COR-L47 (cell line): ENCODE measurements around the gene ARL6IP6.
A peak's percentile ranks its signal among the peaks of the same experiment; 100 is the strongest.
"Not testable (repeated sequence)": the region's sequence is repeated elsewhere in the genome, so short reads cannot be mapped to it uniquely, and the experiment has no call there.

Experiments
- DNase-seq: peaks from one replicate; lab custom pipeline; 2025; lab: John Stamatoyannopoulos, UW

The ARL6IP6 gene

DNA sequence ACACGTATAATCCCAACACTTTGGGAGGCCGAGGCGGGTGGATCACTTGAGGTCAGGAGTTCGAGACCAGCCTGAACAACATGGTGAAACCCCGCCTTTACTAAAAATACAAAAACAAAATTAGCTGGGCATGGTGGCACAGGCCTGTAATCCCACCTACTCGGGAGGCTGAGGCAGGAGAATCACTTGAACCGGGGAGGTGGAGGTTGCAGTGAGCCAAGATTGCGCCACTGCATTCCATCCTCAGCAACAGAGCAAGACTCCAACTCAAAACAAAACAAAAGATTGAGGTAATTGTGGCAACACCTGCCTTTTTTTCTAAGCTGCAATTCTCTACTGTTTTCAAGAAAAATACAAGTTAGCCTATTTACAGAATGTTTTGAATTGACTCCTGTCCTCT, 4.2 kb downstream of the ARL6IP6 start:
- DNase-seq: not testable (repeated sequence)

- no peak for DNase-seq
Measured at GRCh38 chr2:152723918-152724317, 5.5 kb downstream of the ARL6IP6 start.

- DNase-seq: no peak
Measured at GRCh38 chr2:152729844-152730243, 11.4 kb downstream of the ARL6IP6 start.

DNA sequence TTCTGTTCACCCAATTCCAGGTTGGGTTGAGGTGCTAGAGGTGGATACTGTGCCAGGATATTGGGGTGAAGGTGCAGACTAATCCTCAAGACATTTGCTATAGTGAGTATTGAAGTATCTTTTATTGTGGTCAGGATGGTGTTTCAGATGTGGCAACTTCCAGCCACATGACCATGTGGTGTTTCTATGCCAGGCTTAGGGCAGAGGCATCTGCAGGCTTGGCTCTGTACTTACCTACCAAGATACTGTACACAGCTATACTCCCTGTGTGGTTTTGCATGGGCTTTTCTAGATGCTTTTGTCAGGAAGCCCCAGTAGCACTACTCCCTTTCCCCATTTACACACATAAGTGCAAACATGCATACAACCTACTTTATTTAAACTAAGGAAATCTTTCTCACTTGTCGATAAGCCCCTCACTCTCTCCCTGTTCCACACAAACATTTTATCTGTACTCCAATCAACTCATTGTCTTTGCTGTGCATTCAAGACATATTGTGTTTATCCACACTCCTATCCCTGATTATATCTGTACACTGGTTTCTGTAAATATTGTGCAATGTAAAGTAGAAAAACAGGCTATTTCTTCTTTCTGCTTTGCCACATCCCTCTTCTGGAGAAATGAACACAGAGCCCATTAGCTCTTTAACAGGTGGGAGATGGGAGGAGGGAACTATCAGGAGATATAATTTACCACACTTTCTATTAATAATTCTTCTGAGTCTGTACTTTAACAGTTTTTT, 12.3 kb downstream of the ARL6IP6 start:
- no peak for DNase-seq

GRCh38 chr2:152737509-152737908, 19.1 kb downstream of the ARL6IP6 start:
- DNase-seq: not testable (repeated sequence)

DNA sequence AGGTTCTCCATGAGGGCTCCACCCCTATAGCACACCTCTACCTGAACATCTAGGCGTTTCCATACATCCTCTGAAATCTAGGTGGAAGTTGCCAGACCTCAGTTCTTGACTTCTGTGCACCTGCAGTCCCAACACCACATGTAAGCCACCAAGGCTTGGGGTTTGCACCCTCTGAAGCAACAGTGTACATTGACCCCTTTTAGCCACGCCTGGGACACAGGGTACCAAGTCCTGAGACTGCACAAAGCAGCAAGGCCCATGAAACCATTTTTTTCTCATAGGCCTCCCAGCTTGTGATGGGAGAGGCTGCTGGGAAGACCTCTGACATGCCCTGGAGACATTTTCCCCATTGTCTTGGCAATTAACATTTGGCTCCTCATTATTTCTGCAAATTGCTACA, 20.0 kb downstream of the ARL6IP6 start:
- no peak for DNase-seq

DNA sequence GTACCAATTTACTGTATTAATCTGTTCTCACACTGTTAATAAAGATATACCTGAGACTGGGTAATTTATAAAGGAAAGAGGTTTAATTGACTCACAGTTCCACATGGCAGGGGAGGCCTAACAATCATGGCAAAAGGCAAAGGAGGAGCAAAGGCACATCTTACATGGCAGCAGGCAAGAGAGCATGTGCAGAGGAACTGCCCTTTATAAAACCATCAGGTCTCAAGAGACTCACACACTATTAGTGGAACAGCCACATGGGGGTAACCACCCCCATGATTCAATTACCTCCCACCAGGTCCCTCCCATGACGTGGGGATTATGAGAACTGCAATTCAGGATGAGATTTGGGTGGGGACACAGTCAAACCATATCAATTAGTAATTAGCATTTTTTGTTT, 21.3 kb downstream of the ARL6IP6 start:
- not testable (repeated sequence) for DNase-seq

- peak; percentile 63 for DNase-seq
Measured at GRCh38 chr2:152740743-152741328, 22.4 kb downstream of the ARL6IP6 start.

GRCh38 chr2:152743002-152743401, 24.6 kb downstream of the ARL6IP6 start:
- no peak for DNase-seq

GRCh38 chr2:152747751-152748150, 29.3 kb downstream of the ARL6IP6 start:
- DNase-seq: not testable (repeated sequence)

- DNase-seq: no peak
Measured at GRCh38 chr2:152755029-152755428, 36.6 kb downstream of the ARL6IP6 start.

DNA sequence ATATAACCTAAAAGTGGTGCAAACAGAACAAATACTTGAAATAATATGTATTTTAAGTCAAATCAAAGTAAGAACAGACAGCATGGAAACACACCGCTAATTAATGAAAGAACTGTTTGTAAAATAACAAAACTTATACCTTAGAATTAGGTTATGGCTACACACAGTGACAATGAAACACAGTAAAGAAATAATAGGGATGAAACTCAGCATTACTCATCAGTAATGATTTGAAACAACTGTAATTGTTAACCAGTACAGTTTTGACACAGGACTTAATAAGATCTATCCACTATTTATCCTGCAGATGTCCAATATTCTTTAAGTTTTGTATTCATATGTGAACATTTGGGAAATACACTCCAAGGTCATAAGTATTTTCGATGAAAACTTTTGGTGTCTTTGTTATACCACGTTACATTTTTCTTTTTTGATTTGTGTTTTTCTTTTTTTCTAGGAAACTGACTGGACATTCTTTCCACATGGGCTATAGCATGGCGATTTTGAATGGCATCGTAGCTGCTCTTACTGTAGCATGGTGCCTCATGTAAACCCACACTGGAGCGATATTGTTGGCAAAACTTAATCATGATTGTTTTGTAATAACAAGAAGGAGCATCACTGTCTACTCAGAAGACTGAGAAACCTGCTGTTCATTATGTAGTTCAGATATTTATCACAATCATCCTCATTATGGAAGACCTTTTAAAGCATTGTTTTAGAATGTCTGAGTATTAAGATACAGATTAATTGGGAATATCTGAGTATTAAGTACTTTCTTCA, 41.1 kb downstream of the ARL6IP6 start:
- DNase-seq: no peak

GRCh38 chr2:152761214-152761613, 42.8 kb downstream of the ARL6IP6 start:
- DNase-seq: no peak

DNA sequence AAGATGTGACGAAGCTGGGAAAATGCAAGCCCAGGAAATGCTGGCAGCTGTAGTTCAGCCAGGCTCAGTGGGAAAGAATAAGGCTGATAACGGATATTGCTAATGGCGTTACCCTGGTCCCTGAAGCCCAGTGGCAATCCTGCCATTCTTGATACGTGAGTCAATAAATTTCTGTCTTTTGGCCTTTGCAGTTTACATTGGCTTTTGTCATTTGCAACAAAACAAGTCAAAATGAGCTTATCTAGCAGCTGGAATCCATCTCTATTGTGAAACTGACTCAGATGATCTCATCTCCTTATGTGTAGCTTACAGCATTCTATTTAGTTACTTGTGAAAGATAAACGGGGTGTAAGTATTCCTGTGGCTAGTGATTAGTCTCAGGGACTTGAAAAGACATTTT, 43.8 kb downstream of the ARL6IP6 start:
- no peak for DNase-seq

GRCh38 chr2:152763208-152763607, 44.8 kb downstream of the ARL6IP6 start:
- DNase-seq: not testable (repeated sequence)

DNA sequence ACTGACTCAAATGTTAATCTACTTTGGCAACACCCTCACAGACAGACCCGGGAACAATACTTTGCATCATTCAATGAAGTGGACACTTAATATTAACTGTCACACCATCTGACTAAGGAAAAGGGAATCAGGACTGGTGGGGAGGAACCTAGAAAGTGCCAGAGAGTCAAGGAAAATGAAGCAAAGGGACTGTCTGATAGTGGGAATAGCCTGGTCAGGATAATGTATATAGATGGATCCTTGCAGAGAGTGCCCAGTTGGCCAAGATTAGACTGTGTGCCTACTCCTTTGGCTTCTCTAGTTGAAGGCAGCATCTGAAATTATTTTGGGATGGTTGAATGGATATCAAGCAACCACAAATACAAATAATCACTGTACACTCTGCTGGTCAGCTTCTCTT, 45.2 kb downstream of the ARL6IP6 start:
- DNase-seq: no peak

DNA sequence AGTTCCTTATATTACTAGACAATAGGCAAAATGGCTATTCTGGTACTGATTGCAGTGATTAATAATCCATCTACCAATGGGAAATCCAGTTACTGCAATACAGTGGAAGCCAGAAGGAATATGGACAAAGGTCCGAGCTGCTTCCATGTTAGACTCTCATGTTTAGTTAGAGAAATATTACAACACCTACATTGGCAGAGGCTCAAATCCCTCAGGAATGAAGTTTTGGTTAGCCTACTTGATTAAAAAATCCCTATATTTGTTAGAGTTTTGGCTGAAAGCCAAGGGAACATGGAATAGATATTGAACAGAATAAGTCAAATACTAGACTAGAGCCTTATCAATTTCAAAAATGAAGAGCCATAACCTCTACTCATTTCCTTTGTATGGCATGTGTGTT, 48.5 kb downstream of the ARL6IP6 start:
- no peak for DNase-seq

DNA sequence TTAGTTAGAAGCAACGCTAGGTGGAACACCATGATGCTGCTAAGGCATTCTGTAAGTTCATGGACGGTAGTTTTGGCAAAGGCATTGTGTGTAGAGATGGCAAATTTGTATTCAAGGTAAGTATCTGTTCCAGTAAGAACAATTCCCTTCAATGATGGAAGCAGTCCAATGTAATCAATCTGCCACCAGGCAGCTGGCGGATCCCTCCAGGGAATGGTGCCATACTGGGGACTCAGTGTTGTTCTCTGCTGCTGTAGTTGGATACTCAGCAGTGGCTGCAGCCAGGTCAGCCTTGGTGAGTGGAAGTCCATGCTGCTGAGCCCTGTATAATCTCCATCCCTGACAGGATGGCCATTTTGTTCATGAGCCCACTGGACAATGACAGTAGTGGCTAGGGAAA, 62.8 kb downstream of the ARL6IP6 start:
- peak; percentile 68 for DNase-seq

GRCh38 chr2:152782171-152782570, 63.8 kb downstream of the ARL6IP6 start:
- DNase-seq: no peak

- DNase-seq: no peak
Measured at GRCh38 chr2:152790883-152791282, 72.5 kb downstream of the ARL6IP6 start.

- DNase-seq: peak; percentile 37
Measured at GRCh38 chr2:152791979-152792378, 73.6 kb downstream of the ARL6IP6 start.

GRCh38 chr2:152792974-152793373, 74.6 kb downstream of the ARL6IP6 start:
- no peak for DNase-seq

GRCh38 chr2:152796941-152797340, 78.5 kb downstream of the ARL6IP6 start:
- DNase-seq: no peak
